Measurements from ENCODE around the gene SOWAHC. TPM values are rescaled to one million over a fixed set of nuclear protein-coding genes. Genes with fewer than 3 reads are reported as not detected.
A peak's percentile ranks its signal among the peaks of the same experiment; 100 is the strongest.

The SOWAHC gene
- total and polyA plus RNA-seq, 2 of the 13 experiments (the other 11 are each of a cell fraction or from before 2014, with no cell fraction given): 21.2 to 22.5 TPM

- no peak for TF ChIP-seq ZNF512 (CRISPR knock-in tag; IDR thresholded peaks at IDR 0.05)
- no peak for TF ChIP-seq SP5 (CRISPR knock-in tag; IDR thresholded peaks at IDR 0.05; ENCODE audit: borderline replicate concordance, low read depth)
- no peak for TF ChIP-seq FOXK2 (IDR thresholded peaks at IDR 0.05)
- no peak for TF ChIP-seq ZNF7 (CRISPR knock-in tag; IDR thresholded peaks at IDR 0.05)
- peak; percentile 27; the same call in 1 of the 2 replicates for TF ChIP-seq SSRP1 (CRISPR knock-in tag; IDR thresholded peaks at IDR 0.05)
- TF ChIP-seq FOXO4 (CRISPR knock-in tag; conservative IDR thresholded peaks at IDR 0.05): no peak
- TF ChIP-seq ZNF17 (CRISPR knock-in tag; IDR thresholded peaks at IDR 0.05): no peak
- TF ChIP-seq E2F1 (CRISPR knock-in tag; IDR thresholded peaks at IDR 0.05): no peak
- no peak for TF ChIP-seq TAF1 (CRISPR knock-in tag; IDR thresholded peaks at IDR 0.05)
- TF ChIP-seq CENPBD1 (CRISPR knock-in tag; IDR thresholded peaks at IDR 0.05; ENCODE audit: borderline replicate concordance, low read depth): no peak
- TF ChIP-seq CHD4 (IDR thresholded peaks at IDR 0.05; ENCODE audit: borderline replicate concordance, low read length): peak; percentile 53; the same call in 1 of the 2 replicates
- TF ChIP-seq KLF13 (CRISPR knock-in tag; IDR thresholded peaks at IDR 0.05): no peak
- no peak for TF ChIP-seq ZBTB14 (CRISPR knock-in tag; IDR thresholded peaks at IDR 0.05)
- TF ChIP-seq ZXDC (CRISPR knock-in tag; IDR thresholded peaks at IDR 0.05): no peak
- peak; percentile 84 for TF ChIP-seq MED1 (CRISPR knock-in tag; IDR thresholded peaks at IDR 0.05)
- TF ChIP-seq NAIF1 (CRISPR knock-in tag; IDR thresholded peaks at IDR 0.05; ENCODE audit: borderline replicate concordance): no peak
- TF ChIP-seq NCOR1 (IDR thresholded peaks at IDR 0.05; ENCODE audit: borderline replicate concordance, low read length): peak; percentile 57; the same call in 1 of the 2 replicates
- no peak for TF ChIP-seq IKZF1 (IDR thresholded peaks at IDR 0.05)
- peak; percentile 96 for TF ChIP-seq RBAK (CRISPR knock-in tag; IDR thresholded peaks at IDR 0.05)
- no peak for TF ChIP-seq SETDB1 (CRISPR knock-in tag; IDR thresholded peaks at IDR 0.05; ENCODE audit: borderline replicate concordance)
- TF ChIP-seq CCAR2 (optimal IDR thresholded peaks at IDR 0.05; ENCODE audit: low read depth, low read length): no peak
- no peak for TF ChIP-seq ZNF549 (CRISPR knock-in tag; IDR thresholded peaks at IDR 0.05)
Observed at GRCh38 chr2:109630441-109631430, 16.6 kb downstream of the SOWAHC start (continued).
